Neural cell (in vitro differentiated cells): Measurements from ENCODE around the gene ZMYND11.

Source experiments
- EP300 ChIP-seq: fragments of 450-650 bp; conservative IDR thresholded peaks from 2 replicates; pipeline ENCODE4 v1.6.1; 2014; ENCODE audit warnings: antibody characterized with exemption, mild to moderate bottlenecking, moderate library complexity; ENCODE audit not compliant: poor library complexity, severe bottlenecking
- EZH2 ChIP-seq: fragments of 200-600, 300-800 bp; shearing (Covaris generic), sonication (generic); IDR thresholded peaks from 2 replicates; pipeline ENCODE4 v1.6.1; 2014; ENCODE audit warnings: antibody characterized with exemption, low read length, borderline replicate concordance, mild to moderate bottlenecking; ENCODE audit not compliant: insufficient read depth, poor library complexity, severe bottlenecking
- MXI1 ChIP-seq: fragments of 450-650 bp; conservative IDR thresholded peaks from 2 replicates; pipeline ENCODE4 v1.6.1; 2014; ENCODE audit warnings: antibody characterized with exemption, mild to moderate bottlenecking; ENCODE audit not compliant: poor library complexity, severe bottlenecking
- POLR2AphosphoS5 ChIP-seq: IDR thresholded peaks from 2 replicates; pipeline ENCODE4 v1.6.1; 2012
- RAD21 ChIP-seq: fragments of 450-650 bp; conservative IDR thresholded peaks from 2 replicates; pipeline ENCODE4 v1.6.1; 2014; ENCODE audit warnings: antibody characterized with exemption, mild to moderate bottlenecking, moderate library complexity
- TF ChIP-seq, protein P1 (sequence below): fragments of 450-650 bp; IDR thresholded peaks from 2 replicates; pipeline ENCODE4 v1.5.1; 2014; ENCODE audit warnings: antibody characterized with exemption, mild to moderate bottlenecking, moderate library complexity; ENCODE audit not compliant: poor library complexity, severe bottlenecking
- TF ChIP-seq, protein P2 (sequence below): IDR thresholded peaks from 2 replicates; pipeline ENCODE4 v1.6.1; 2012; ENCODE audit warnings: borderline replicate concordance

DNA sequence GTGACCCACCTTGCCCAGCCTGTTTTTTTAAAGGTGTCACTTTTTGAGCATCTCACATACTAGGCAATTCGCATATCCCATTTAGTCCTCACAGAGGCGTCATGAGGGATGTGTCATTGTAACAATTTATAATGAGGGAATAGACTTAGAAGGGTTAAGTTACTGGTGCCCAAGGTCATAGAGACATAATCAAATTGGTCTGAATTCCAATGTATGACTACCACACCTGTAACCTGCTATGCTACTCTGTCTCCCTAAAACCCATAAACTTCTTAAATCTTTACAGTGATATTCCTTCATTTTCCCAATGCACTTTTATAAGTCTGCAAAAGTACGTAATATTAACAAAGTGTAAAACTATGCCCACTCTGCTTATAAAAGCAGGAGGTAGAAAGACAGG lies 7.1 kb downstream of the ZMYND11 start:
- TF ChIP-seq, protein P1, sequence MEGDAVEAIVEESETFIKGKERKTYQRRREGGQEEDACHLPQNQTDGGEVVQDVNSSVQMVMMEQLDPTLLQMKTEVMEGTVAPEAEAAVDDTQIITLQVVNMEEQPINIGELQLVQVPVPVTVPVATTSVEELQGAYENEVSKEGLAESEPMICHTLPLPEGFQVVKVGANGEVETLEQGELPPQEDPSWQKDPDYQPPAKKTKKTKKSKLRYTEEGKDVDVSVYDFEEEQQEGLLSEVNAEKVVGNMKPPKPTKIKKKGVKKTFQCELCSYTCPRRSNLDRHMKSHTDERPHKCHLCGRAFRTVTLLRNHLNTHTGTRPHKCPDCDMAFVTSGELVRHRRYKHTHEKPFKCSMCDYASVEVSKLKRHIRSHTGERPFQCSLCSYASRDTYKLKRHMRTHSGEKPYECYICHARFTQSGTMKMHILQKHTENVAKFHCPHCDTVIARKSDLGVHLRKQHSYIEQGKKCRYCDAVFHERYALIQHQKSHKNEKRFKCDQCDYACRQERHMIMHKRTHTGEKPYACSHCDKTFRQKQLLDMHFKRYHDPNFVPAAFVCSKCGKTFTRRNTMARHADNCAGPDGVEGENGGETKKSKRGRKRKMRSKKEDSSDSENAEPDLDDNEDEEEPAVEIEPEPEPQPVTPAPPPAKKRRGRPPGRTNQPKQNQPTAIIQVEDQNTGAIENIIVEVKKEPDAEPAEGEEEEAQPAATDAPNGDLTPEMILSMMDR = no peak
- TF ChIP-seq EZH2 = no peak
- TF ChIP-seq, protein P2, sequence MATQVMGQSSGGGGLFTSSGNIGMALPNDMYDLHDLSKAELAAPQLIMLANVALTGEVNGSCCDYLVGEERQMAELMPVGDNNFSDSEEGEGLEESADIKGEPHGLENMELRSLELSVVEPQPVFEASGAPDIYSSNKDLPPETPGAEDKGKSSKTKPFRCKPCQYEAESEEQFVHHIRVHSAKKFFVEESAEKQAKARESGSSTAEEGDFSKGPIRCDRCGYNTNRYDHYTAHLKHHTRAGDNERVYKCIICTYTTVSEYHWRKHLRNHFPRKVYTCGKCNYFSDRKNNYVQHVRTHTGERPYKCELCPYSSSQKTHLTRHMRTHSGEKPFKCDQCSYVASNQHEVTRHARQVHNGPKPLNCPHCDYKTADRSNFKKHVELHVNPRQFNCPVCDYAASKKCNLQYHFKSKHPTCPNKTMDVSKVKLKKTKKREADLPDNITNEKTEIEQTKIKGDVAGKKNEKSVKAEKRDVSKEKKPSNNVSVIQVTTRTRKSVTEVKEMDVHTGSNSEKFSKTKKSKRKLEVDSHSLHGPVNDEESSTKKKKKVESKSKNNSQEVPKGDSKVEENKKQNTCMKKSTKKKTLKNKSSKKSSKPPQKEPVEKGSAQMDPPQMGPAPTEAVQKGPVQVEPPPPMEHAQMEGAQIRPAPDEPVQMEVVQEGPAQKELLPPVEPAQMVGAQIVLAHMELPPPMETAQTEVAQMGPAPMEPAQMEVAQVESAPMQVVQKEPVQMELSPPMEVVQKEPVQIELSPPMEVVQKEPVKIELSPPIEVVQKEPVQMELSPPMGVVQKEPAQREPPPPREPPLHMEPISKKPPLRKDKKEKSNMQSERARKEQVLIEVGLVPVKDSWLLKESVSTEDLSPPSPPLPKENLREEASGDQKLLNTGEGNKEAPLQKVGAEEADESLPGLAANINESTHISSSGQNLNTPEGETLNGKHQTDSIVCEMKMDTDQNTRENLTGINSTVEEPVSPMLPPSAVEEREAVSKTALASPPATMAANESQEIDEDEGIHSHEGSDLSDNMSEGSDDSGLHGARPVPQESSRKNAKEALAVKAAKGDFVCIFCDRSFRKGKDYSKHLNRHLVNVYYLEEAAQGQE = no peak
- no peak for TF ChIP-seq RAD21
- no peak for TF ChIP-seq POLR2AphosphoS5
- TF ChIP-seq MXI1 = no peak
- no peak for TF ChIP-seq EP300
